K562 (cell line): ENCODE results near the gene CLCN4. TPM values are rescaled to one million over a fixed set of nuclear protein-coding genes. Genes with fewer than 3 reads are reported as not detected.

Experiments
- ATAC-seq: fragments of 200-7000 bp; cut with Tn5 transposase; 3 replicates; pipeline ENCODE4 v1.9.1; 2020; ENCODE audit warnings: moderate library complexity
- BruUV-seq: library from RNA; stranded (reverse); fragments of 400-500 nt; replicated peaks from 2 replicates; lab custom pipeline; 2021; lab: Mats Ljungman, UMichigan
- CTCF ChIA-PET: fragments of 300-600 bp; formaldehyde crosslinking; extraction: SDS; loops from one replicate; lab custom pipeline; 2021; ENCODE audit warnings: low intra/inter-chr PET ratio; lab: Yijun Ruan, JAX
- POLR2A ChIA-PET: fragments of 300-600, 350-650 bp; sonication (Branson Sonifier 250); formaldehyde crosslinking; extraction: SDS; loops from one replicate; lab custom pipeline; 2021; ENCODE audit warnings: antibody characterized with exemption, inconsistent platforms; lab: Yijun Ruan, JAX
- DNase-seq, 4 experiments: peaks; one replicate each; pipeline versions ENCODE4 v3.0.0 to v3.0.0-alpha.2; 2011 to 2018; ENCODE audit warnings: low spot score in 3 of 4, mixed read lengths in 3 of 4; ENCODE audit errors: extremely low read depth in 1 of 4
- FAIRE-seq: peaks from 2 replicates; lab custom pipeline; 2011; peaks lifted over from hg19 to GRCh38; lab: Jason Lieb, UNC
- H2AFZ ChIP-seq: 2 replicates; pipeline ENCODE4 v1.6.0; 2011; ENCODE audit warnings: low read depth, low read length, control low read depth, inconsistent platforms
- H3K27ac ChIP-seq: fragments of 200-600 bp; 3 replicates; pipeline ENCODE4 v1.8.0; 2011; ENCODE audit warnings: low read depth, mild to moderate bottlenecking, control low read depth, inconsistent platforms, low read length, moderate library complexity, mixed read lengths; ENCODE audit errors: extremely low read depth
- H3K27me3 ChIP-seq, 2 experiments: fragments of 300-600 bp in 1 of 2; 2 replicates in 1 of 2; 3 replicates in 1 of 2; pipeline versions ENCODE4 v1.6.0 to v1.8.0; 2011; ENCODE audit warnings: inconsistent platforms in 2 of 2, low read length in 2 of 2, mild to moderate bottlenecking in 1 of 2, mixed read lengths in 1 of 2, moderate library complexity in 1 of 2; ENCODE audit not compliant: control insufficient read depth in 2 of 2, insufficient read depth in 2 of 2
- H3K36me3 ChIP-seq: fragments of 300-600 bp; 3 replicates; pipeline ENCODE4 v1.8.0; 2011; ENCODE audit warnings: mild to moderate bottlenecking, low read length, inconsistent platforms; ENCODE audit not compliant: control insufficient read depth, insufficient read depth
- H3K4me1 ChIP-seq, 2 experiments: fragments of 200-600 bp in 1 of 2; replicated peaks in 1 of 2; 2 replicates in 1 of 2; 3 replicates in 1 of 2; pipeline versions ENCODE4 v1.5.1 to v1.8.0; 2011; ENCODE audit warnings: inconsistent platforms in 2 of 2, low read length in 2 of 2, mild to moderate bottlenecking in 1 of 2, mixed read lengths in 1 of 2, moderate library complexity in 1 of 2; ENCODE audit not compliant: control insufficient read depth in 2 of 2, insufficient read depth in 2 of 2
- H3K4me2 ChIP-seq: 2 replicates; pipeline ENCODE4 v1.6.1; 2011; ENCODE audit warnings: low read length, control low read depth, inconsistent platforms, mixed read lengths; ENCODE audit not compliant: insufficient read depth
- H3K4me3 ChIP-seq: fragments of 200-600 bp; sonication (generic), shearing (Covaris generic); 2 replicates; pipeline ENCODE4 v1.5.1; 2016; ENCODE audit warnings: control low read depth, inconsistent platforms
- H3K79me2 ChIP-seq: fragments of 200-600 bp; 3 replicates; pipeline ENCODE4 v1.8.0; 2011; ENCODE audit warnings: low read length, inconsistent platforms; ENCODE audit not compliant: control insufficient read depth, insufficient read depth
- H3K9ac ChIP-seq, 2 experiments: 2 replicates each; pipeline versions ENCODE4 v1.6.0 to v1.6.1; 2011; ENCODE audit warnings: low read depth in 2 of 2, low read length in 2 of 2, control low read depth in 1 of 2, inconsistent platforms in 1 of 2, mild to moderate bottlenecking in 1 of 2, mixed read lengths in 1 of 2; ENCODE audit not compliant: insufficient read depth in 1 of 2
- H3K9me1 ChIP-seq: one replicate; pipeline ENCODE4 v1.6.0; 2011; ENCODE audit warnings: inconsistent platforms, mild to moderate bottlenecking, low read length, moderate library complexity; ENCODE audit not compliant: control insufficient read depth, insufficient read depth
- H3K9me3 ChIP-seq: replicated peaks from 2 replicates; pipeline ENCODE4 v1.5.1; 2011; ENCODE audit warnings: low read depth, low read length, inconsistent platforms; ENCODE audit not compliant: control insufficient read depth, insufficient read depth
- H4K20me1 ChIP-seq: replicated peaks from 2 replicates; pipeline ENCODE4 v1.6.1; 2011; ENCODE audit warnings: low read length, inconsistent platforms, mixed read lengths; ENCODE audit not compliant: control insufficient read depth, insufficient read depth
- DACH1 ChIP-seq: fragments of 450-650 bp; IDR thresholded peaks from 2 replicates; pipeline ENCODE4 v1.6.1; 2018; ENCODE audit not compliant: partially characterized antibody
- E2F3 ChIP-seq: fragments of 250-450 bp; sonication (Bioruptor Pico); IDR thresholded peaks from 2 replicates; pipeline ENCODE4 v1.4.0; 2020; ENCODE audit warnings: mild to moderate bottlenecking
- EP300 ChIP-seq: IDR thresholded peaks from 2 replicates; pipeline ENCODE4 v1.6.1; 2012; ENCODE audit warnings: low read length, improper control_type of control experiment
- GATAD2B ChIP-seq: fragments of 450-650 bp; IDR thresholded peaks from 2 replicates; pipeline ENCODE4 v1.6.1; 2017; ENCODE audit warnings: mild to moderate bottlenecking, borderline replicate concordance
- KAT2B ChIP-seq: IDR thresholded peaks from one replicate; pipeline ENCODE4 v1.6.1; 2012; ENCODE audit warnings: low read depth, mild to moderate bottlenecking, control low read depth, inconsistent platforms, low read length, moderate library complexity
- MBD1 ChIP-seq: fragments of 250-450 bp; sonication (Bioruptor Pico); IDR thresholded peaks from 2 replicates; pipeline ENCODE4 v1.8.0; 2022; ENCODE audit warnings: inconsistent platforms
- MED1 ChIP-seq: sonication (generic); formaldehyde crosslinking; IDR thresholded peaks from 2 replicates; pipeline ENCODE4 v1.8.1; 2023; ENCODE audit warnings: missing genetic modification reagents, borderline replicate concordance
- MYBL2 ChIP-seq, 2 experiments: fragments of 450-650 bp in 1 of 2; sonication (generic) in 1 of 2; formaldehyde crosslinking in 1 of 2; IDR thresholded peaks; 2 replicates each; pipeline versions ENCODE4 v1.6.1 to v1.8.1; 2017 to 2022; ENCODE audit warnings: borderline replicate concordance in 1 of 2, inconsistent platforms in 1 of 2, low read depth in 1 of 2, mild to moderate bottlenecking in 1 of 2, missing genetic modification reagents in 1 of 2, moderate library complexity in 1 of 2
- RB1 ChIP-seq: fragments of 450-650 bp; IDR thresholded peaks from 2 replicates; pipeline ENCODE4 v1.6.1; 2017; ENCODE audit warnings: low read depth, mild to moderate bottlenecking
- TBP ChIP-seq: optimal IDR thresholded peaks from 2 replicates; pipeline ENCODE3; 2011; ENCODE audit warnings: low read depth, low read length, improper control_type of control experiment
- TCF15 ChIP-seq: fragments of 250-450 bp; sonication (Bioruptor Pico); IDR thresholded peaks from 2 replicates; pipeline ENCODE4 v1.8.0; 2022; ENCODE audit warnings: moderate library complexity, mild to moderate bottlenecking, inconsistent platforms
- ZNF146 ChIP-seq: IDR thresholded peaks from one replicate; pipeline ENCODE4 v1.6.1; 2018; ENCODE audit warnings: missing compliant biosample characterization; ENCODE audit not compliant: unreplicated experiment
- ZNF282 ChIP-seq: sonication (generic); formaldehyde crosslinking; IDR thresholded peaks from 2 replicates; pipeline ENCODE4 v1.8.1; 2023; ENCODE audit warnings: missing genetic modification reagents
- ZNF511 ChIP-seq: sonication (generic); formaldehyde crosslinking; IDR thresholded peaks from 2 replicates; pipeline ENCODE4 v1.8.0; 2022; ENCODE audit warnings: mild to moderate bottlenecking, missing genetic modification reagents
- ZNF609 ChIP-seq: sonication (generic); formaldehyde crosslinking; IDR thresholded peaks from 2 replicates; pipeline ENCODE4 v1.8.1; 2023; ENCODE audit warnings: missing genetic modification reagents, mild to moderate bottlenecking, borderline replicate concordance
- WGBS: fragments of 100-300 bp; shearing (Covaris generic); methylation state at CpG from one replicate; pipeline ENCODE4 v1.1.6; 2016; ENCODE audit warnings: low coverage, mixed read lengths; ENCODE audit not compliant: insufficient coverage; ENCODE audit errors: missing lambda C conversion rate; 5-methylcytosine and 5-hydroxymethylcytosine counted together
- in situ Hi-C: fragments of 300-500 bp; cut with MboI; formaldehyde crosslinking; loops from 4 replicates; pipeline ENCODE4 v1.15.0; 2018; ENCODE audit warnings: inconsistent platforms, mixed read lengths
- intact Hi-C: fragments of 100-400 bp; cut with micrococcal nuclease; formaldehyde crosslinking; loops from 2 replicates; pipeline ENCODE4 v1.14.2; 2022
- polyA plus RNA-seq, 8 experiments: library from polyadenylated mRNA; depleted of rRNA in 4 of 8; stranded (reverse) in 5 of 8; unstranded in 3 of 8; fragments of >200 nt; fragmentation: Nextera tagmentation in 2 of 8; fragmentation: Illumina TruSeq in 1 of 8; extraction: Ambion mirVana in 2 of 8; extraction: Trizol in 1 of 8; gene quantifications; 2 replicates each; pipeline versions ENCODE4 v1.2.1 to v1.2.3, GENCODE V29; 2011 to 2014; ENCODE audit warnings: inconsistent platforms in 1 of 8, missing spikeins in 1 of 8
- total RNA-seq, 7 experiments: library from RNA; depleted of rRNA in 6 of 7; stranded (reverse); fragments of >200 nt in 6 of 7; fragmentation: Illumina TruSeq in 2 of 7; extraction: Trizol in 2 of 7; gene quantifications; 2 replicates each; pipeline versions ENCODE4 v1.2.1 to v1.2.3, GENCODE V29; 2011 to 2021; ENCODE audit warnings: low replicate concordance in 1 of 7

CLCN4 gene
- total and polyA plus RNA-seq, 9 of the 15 experiments (the other 6 are each of a cell fraction or from before 2014, with no cell fraction given), result 0.03 to 0.24 (median 0.10) TPM; not detected in 1

GRCh38 chrX:10121787-10122186, 35.0 kb upstream of the CLCN4 start:
- no peak for ATAC-seq
- TF ChIP-seq RB1 (no peak), GATAD2B (no peak), TBP (no peak), ZNF146 (CRISPR knock-in tag) (no peak), ZNF511 (CRISPR knock-in tag) (no peak), TCF15 (no peak), MED1 (CRISPR knock-in tag) (no peak), ZNF282 (CRISPR knock-in tag) (no peak), MYBL2 (IDR thresholded peaks at IDR 0.05; ENCODE audit: low read depth) (no peak), MYBL2 (CRISPR knock-in tag; IDR thresholded peaks at IDR 0.05; ENCODE audit: borderline replicate concordance) (no peak), EP300 (no peak), MBD1 (CRISPR knock-in tag) (no peak), ZNF609 (CRISPR knock-in tag) (no peak), KAT2B (no peak), DACH1 (no peak), E2F3 (CRISPR knock-in tag) (no peak)

More at GRCh38 chrX:10121787-10122186, 35.0 kb upstream of the CLCN4 start:
- intact Hi-C loops, result no loop called here
- in situ Hi-C loops, result loop anchor here (25.0 kb wide), 1 partner anchor 234 kb away; no protein-coding TSS in a partner anchor
- Histone ChIP-seq H3K9ac (no peak overlapping the region), H3K4me3 (no peak overlapping the region), H3K9me3 (peaks cover 17% of the 10 kb centered on the region), H3K36me3 (no peaks in the 10 kb centered on the region), H3K4me1 (peaks cover 0 to 3% of the 10 kb centered on the region in 2 experiments; a peak in 2 of 5 replicates), H4K20me1 (no peaks in the 10 kb centered on the region), H3K27me3 (peaks cover 0 to 17% of the 10 kb centered on the region in 2 experiments; a peak in 2 of 5 replicates), H3K79me2 (no peaks in the 10 kb centered on the region), H3K27ac (no peak overlapping the region), H3K4me2 (no peak overlapping the region), H3K9me1 (no peaks in the 10 kb centered on the region), H2AFZ (no peak overlapping the region)
- FAIRE-seq, result no peak
- CTCF ChIA-PET, result interaction anchor here (1.1 to 1.4 kb wide), 2 partner anchors 126 to 133 kb away, joined by 3 to 6 read pairs; no protein-coding TSS in a partner anchor
- 31% methylated on average over 9 of the region's 9 CpGs for WGBS
- no TSS peak for BruUV-seq
- POLR2A ChIA-PET, result no interaction called here
- no peak for DNase-seq
